Skeletal muscle tissue (tissue), 4 donors: ENCODE data around the gene ABCC4. TPM values are rescaled to one million over a fixed set of nuclear protein-coding genes. Genes with fewer than 3 reads are reported as not detected.

Experiments
- H3K27ac ChIP-seq: one replicate; pipeline ENCODE4 v1.7.0; 2013; ENCODE audit warnings: mild to moderate bottlenecking, low read depth, low read length, inconsistent platforms
- H3K27me3 ChIP-seq, 3 donors: one replicate each; pipeline ENCODE4 v1.7.0; 2013; ENCODE audit warnings: low read length in 3 of 3; ENCODE audit not compliant: control insufficient read depth in 3 of 3, insufficient read depth in 3 of 3
- H3K36me3 ChIP-seq, 3 donors: one replicate each; pipeline ENCODE4 v1.7.0; 2013; ENCODE audit warnings: low read length in 3 of 3; ENCODE audit not compliant: control insufficient read depth in 3 of 3, insufficient read depth in 3 of 3
- H3K4me1 ChIP-seq, 3 donors: one replicate each; pipeline ENCODE4 v1.7.0; 2013; ENCODE audit warnings: low read length in 3 of 3, mild to moderate bottlenecking in 3 of 3; ENCODE audit not compliant: control insufficient read depth in 3 of 3, insufficient read depth in 3 of 3
- H3K4me3 ChIP-seq, 3 donors: one replicate each; pipeline ENCODE4 v1.7.0; 2013; ENCODE audit warnings: low read length in 3 of 3
- H3K9ac ChIP-seq, 3 donors: one replicate each; pipeline ENCODE4 v1.7.0; 2013; ENCODE audit warnings: low read length in 3 of 3, mild to moderate bottlenecking in 3 of 3, moderate library complexity in 2 of 3, low read depth in 1 of 3
- H3K9me3 ChIP-seq, 3 donors: one replicate each; pipeline ENCODE4 v1.7.0; 2013; ENCODE audit warnings: low read length in 3 of 3; ENCODE audit not compliant: control insufficient read depth in 3 of 3
- total RNA-seq: library from RNA; depleted of rRNA; stranded (reverse); fragments of >200 nt; gene quantifications from one replicate; pipeline ENCODE4 v1.2.3, GENCODE V29; 2014
- donor health status: Osteomylitis.

ABCC4 gene
- total RNA-seq, 1 donor from 2014 or later = 5.2 TPM

GRCh38 chr13:95137096-95137495, 164.2 kb downstream of the ABCC4 start:
- no peaks in the 10 kb centered on the region for H3K9me3 ChIP-seq
- H3K4me1 ChIP-seq = peaks cover 2 to 4% (median 3%) of the 10 kb centered on the region in 3 donors
- no peaks in the 10 kb centered on the region for H3K36me3 ChIP-seq
- H3K27me3 ChIP-seq = no peaks in the 10 kb centered on the region
- H3K27ac ChIP-seq = no peak overlapping the region
- no peak overlapping the region for H3K4me3 ChIP-seq
- H3K9ac ChIP-seq = no peak overlapping the region

- H3K27ac ChIP-seq = no peak overlapping the region
- no peaks in the 10 kb centered on the region for H3K27me3 ChIP-seq
- no peak overlapping the region for H3K4me3 ChIP-seq
- H3K9ac ChIP-seq = no peak overlapping the region
- no peaks in the 10 kb centered on the region for H3K36me3 ChIP-seq
- no peaks in the 10 kb centered on the region for H3K9me3 ChIP-seq
- peaks cover 2 to 4% (median 3%) of the 10 kb centered on the region in 3 donors for H3K4me1 ChIP-seq
Measured at GRCh38 chr13:95136638-95137037, 164.6 kb downstream of the ABCC4 start.

- Histone ChIP-seq H3K9ac (no peak overlapping the region), H3K9me3 (no peaks in the 10 kb centered on the region), H3K4me1 (no peaks in the 10 kb centered on the region), H3K4me3 (no peak overlapping the region), H3K36me3 (no peaks in the 10 kb centered on the region), H3K27ac (no peak overlapping the region), H3K27me3 (no peaks in the 10 kb centered on the region)
Measured at GRCh38 chr13:95133498-95133897, 167.8 kb downstream of the ABCC4 start.

GRCh38 chr13:95129004-95129403, 172.2 kb downstream of the ABCC4 start:
- Histone ChIP-seq H3K9ac (no peak overlapping the region), H3K36me3 (no peaks in the 10 kb centered on the region), H3K27me3 (no peaks in the 10 kb centered on the region), H3K4me3 (no peak overlapping the region), H3K4me1 (no peaks in the 10 kb centered on the region), H3K27ac (no peak overlapping the region), H3K9me3 (no peaks in the 10 kb centered on the region)

- Histone ChIP-seq H3K4me1 (no peaks in the 10 kb centered on the region), H3K27ac (no peak overlapping the region), H3K36me3 (peaks cover 0 to 2% (median 0%) of the 10 kb centered on the region in 3 donors), H3K4me3 (no peak overlapping the region), H3K9me3 (no peaks in the 10 kb centered on the region), H3K9ac (no peak overlapping the region), H3K27me3 (no peaks in the 10 kb centered on the region)
Measured at GRCh38 chr13:95128045-95128643, 173.1 kb downstream of the ABCC4 start.

GRCh38 chr13:95124959-95125358, 176.3 kb downstream of the ABCC4 start:
- Histone ChIP-seq H3K36me3 (peaks cover 0 to 4% (median 2%) of the 10 kb centered on the region in 3 donors), H3K27ac (no peak overlapping the region), H3K9me3 (no peaks in the 10 kb centered on the region), H3K4me1 (no peaks in the 10 kb centered on the region), H3K27me3 (no peaks in the 10 kb centered on the region), H3K4me3 (no peak overlapping the region), H3K9ac (no peak overlapping the region)

- Histone ChIP-seq H3K27me3 (no peaks in the 10 kb centered on the region), H3K9me3 (no peaks in the 10 kb centered on the region), H3K4me1 (no peaks in the 10 kb centered on the region), H3K9ac (no peak overlapping the region), H3K36me3 (peaks cover 0 to 4% (median 2%) of the 10 kb centered on the region in 3 donors), H3K4me3 (no peak overlapping the region), H3K27ac (no peak overlapping the region)
Measured at GRCh38 chr13:95123726-95124125, 177.5 kb downstream of the ABCC4 start.

- Histone ChIP-seq H3K27me3 (no peaks in the 10 kb centered on the region), H3K9me3 (no peaks in the 10 kb centered on the region), H3K36me3 (peaks cover 0 to 4% (median 2%) of the 10 kb centered on the region in 3 donors), H3K4me1 (no peaks in the 10 kb centered on the region), H3K27ac (no peak overlapping the region), H3K9ac (no peak overlapping the region), H3K4me3 (no peak overlapping the region)
Measured at GRCh38 chr13:95122063-95122462, 179.2 kb downstream of the ABCC4 start.

- H3K36me3 ChIP-seq = peaks cover 0 to 4% (median 2%) of the 10 kb centered on the region in 3 donors
- H3K27ac ChIP-seq = no peak overlapping the region
- no peaks in the 10 kb centered on the region for H3K4me1 ChIP-seq
- no peak overlapping the region for H3K4me3 ChIP-seq
- H3K9ac ChIP-seq = no peak overlapping the region
- no peaks in the 10 kb centered on the region for H3K27me3 ChIP-seq
- no peaks in the 10 kb centered on the region for H3K9me3 ChIP-seq
Measured at GRCh38 chr13:95121516-95121915, 179.7 kb downstream of the ABCC4 start.

GRCh38 chr13:95120650-95121049, 180.6 kb downstream of the ABCC4 start:
- Histone ChIP-seq H3K27me3 (no peaks in the 10 kb centered on the region), H3K9ac (no peak overlapping the region), H3K36me3 (peaks cover 0 to 4% (median 2%) of the 10 kb centered on the region in 3 donors), H3K4me1 (no peaks in the 10 kb centered on the region), H3K27ac (no peak overlapping the region), H3K9me3 (no peaks in the 10 kb centered on the region), H3K4me3 (no peak overlapping the region)
